AG20443 (cell line): Measurements from ENCODE around the gene C2orf81.
A peak's percentile ranks its signal among the peaks of the same experiment; 100 is the strongest.
"Not testable (repeated sequence)": the region's sequence is repeated elsewhere in the genome, so short reads cannot be mapped to it uniquely, and the experiment has no call there.

ENCODE experiments used
- DNase-seq: peaks from one replicate; pipeline ENCODE4 v3.0.0; 2012; ENCODE audit warnings: low spot score, mixed read lengths

C2orf81 gene

GRCh38 chr2:74442483-74443297, 21.3 kb upstream of the C2orf81 start:
- not testable (repeated sequence) for DNase-seq

- no peak for DNase-seq
These were observed 20.5 kb upstream of the C2orf81 start, which contains the start of gene RTKN for GRCh38 chr2:74441690-74442482. RTKN (minus strand) TSS chr2:74441937; CDS start chr2:74441816, 121 bp downstream.

- no peak for DNase-seq
These were observed 19.8 kb upstream of the C2orf81 start for GRCh38 chr2:74441170-74441689.

GRCh38 chr2:74440378-74441169, 19.2 kb upstream of the C2orf81 start:
- DNase-seq, result peak; percentile 99

GRCh38 chr2:74439803-74440377, 18.5 kb upstream of the C2orf81 start:
- peak; percentile 85 for DNase-seq

- DNase-seq, result no peak
These were observed 18.0 kb upstream of the C2orf81 start for GRCh38 chr2:74439373-74439772.

GRCh38 chr2:74438248-74438647, 16.8 kb upstream of the C2orf81 start:
- no peak for DNase-seq

- DNase-seq, result no peak
These were observed 15.7 kb upstream of the C2orf81 start for GRCh38 chr2:74436848-74437695.

- DNase-seq, result no peak
These were observed 14.8 kb upstream of the C2orf81 start for GRCh38 chr2:74436111-74436805.

GRCh38 chr2:74430502-74430901, 9.1 kb upstream of the C2orf81 start:
- DNase-seq, result no peak

GRCh38 chr2:74429487-74430451, 8.3 kb upstream of the C2orf81 start:
- no peak for DNase-seq

GRCh38 chr2:74428675-74429074, 7.3 kb upstream of the C2orf81 start:
- DNase-seq, result no peak

- DNase-seq, result peak; percentile 49
These were observed 6.1 kb upstream of the C2orf81 start for GRCh38 chr2:74427551-74427950.

- no peak for DNase-seq
These were observed 4.9 kb upstream of the C2orf81 start for GRCh38 chr2:74426181-74426758.

- DNase-seq, result peak; percentile 48
These were observed 4.1 kb upstream of the C2orf81 start for GRCh38 chr2:74425523-74425922.

GRCh38 chr2:74424995-74425406, 3.6 kb upstream of the C2orf81 start:
- no peak for DNase-seq

GRCh38 chr2:74424139-74424992, 2.9 kb upstream of the C2orf81 start:
- DNase-seq, result peak; percentile 36
